ENCODE data around the gene S1PR4.

DNA sequence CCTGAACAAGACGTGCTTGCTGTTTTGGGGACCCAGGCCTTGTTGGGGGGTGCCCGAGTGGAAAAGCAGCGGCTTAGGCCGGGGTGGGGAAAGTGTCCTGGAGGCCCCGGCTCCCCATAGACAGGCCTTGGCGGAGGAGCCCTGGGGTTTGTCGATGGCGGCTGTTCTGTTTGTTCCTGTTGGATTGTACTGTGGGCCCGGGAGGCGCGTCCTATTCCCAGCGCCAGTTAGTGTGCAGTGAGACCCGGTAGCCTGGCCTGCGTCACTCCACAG lies 18.3 kb downstream of the S1PR4 start:
- TF ChIP-seq ZBTB49 (CRISPR knock-in tag; IDR thresholded peaks at IDR 0.05; ENCODE audit: borderline replicate concordance) = no peak
- no peak for TF ChIP-seq POLR2A (IDR thresholded peaks at IDR 0.05; ENCODE audit: insufficient read depth in 1 of 2, low read depth in 2 of 2, low read length in 2 of 2)
- TF ChIP-seq, protein P1, sequence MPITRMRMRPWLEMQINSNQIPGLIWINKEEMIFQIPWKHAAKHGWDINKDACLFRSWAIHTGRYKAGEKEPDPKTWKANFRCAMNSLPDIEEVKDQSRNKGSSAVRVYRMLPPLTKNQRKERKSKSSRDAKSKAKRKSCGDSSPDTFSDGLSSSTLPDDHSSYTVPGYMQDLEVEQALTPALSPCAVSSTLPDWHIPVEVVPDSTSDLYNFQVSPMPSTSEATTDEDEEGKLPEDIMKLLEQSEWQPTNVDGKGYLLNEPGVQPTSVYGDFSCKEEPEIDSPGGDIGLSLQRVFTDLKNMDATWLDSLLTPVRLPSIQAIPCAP (CRISPR knock-in tag; IDR thresholded peaks at IDR 0.05; ENCODE audit: low read depth) = no peak
- TF ChIP-seq ZNF839 (CRISPR knock-in tag; IDR thresholded peaks at IDR 0.05; ENCODE audit: borderline replicate concordance) = no peak
- no peak for TF ChIP-seq SP2 (CRISPR knock-in tag; IDR thresholded peaks at IDR 0.05)
- TF ChIP-seq, protein P2, sequence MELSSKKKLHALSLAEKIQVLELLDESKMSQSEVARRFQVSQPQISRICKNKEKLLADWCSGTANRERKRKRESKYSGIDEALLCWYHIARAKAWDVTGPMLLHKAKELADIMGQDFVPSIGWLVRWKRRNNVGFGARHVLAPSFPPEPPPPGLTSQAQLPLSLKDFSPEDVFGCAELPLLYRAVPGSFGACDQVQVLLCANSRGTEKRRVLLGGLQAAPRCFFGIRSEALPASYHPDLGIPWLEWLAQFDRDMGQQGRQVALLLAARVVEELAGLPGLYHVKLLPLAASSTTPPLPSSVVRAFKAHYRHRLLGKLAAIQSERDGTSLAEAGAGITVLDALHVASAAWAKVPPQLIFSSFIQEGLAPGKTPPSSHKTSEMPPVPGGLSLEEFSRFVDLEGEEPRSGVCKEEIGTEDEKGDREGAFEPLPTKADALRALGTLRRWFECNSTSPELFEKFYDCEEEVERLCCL (CRISPR knock-in tag; IDR thresholded peaks at IDR 0.05; ENCODE audit: borderline replicate concordance) = no peak
- no peak for TF ChIP-seq SP5 (CRISPR knock-in tag; IDR thresholded peaks at IDR 0.05; ENCODE audit: borderline replicate concordance, low read depth)
- TF ChIP-seq, protein P3, sequence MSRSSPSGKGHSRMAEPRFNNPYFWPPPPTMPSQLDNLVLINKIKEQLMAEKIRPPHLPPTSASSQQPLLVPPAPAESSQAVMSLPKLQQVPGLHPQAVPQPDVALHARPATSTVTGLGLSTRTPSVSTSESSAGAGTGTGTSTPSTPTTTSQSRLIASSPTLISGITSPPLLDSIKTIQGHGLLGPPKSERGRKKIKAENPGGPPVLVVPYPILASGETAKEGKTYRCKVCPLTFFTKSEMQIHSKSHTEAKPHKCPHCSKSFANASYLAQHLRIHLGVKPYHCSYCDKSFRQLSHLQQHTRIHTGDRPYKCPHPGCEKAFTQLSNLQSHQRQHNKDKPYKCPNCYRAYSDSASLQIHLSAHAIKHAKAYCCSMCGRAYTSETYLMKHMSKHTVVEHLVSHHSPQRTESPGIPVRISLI (CRISPR knock-in tag; IDR thresholded peaks at IDR 0.05; ENCODE audit: borderline replicate concordance) = no peak
- no peak for TF ChIP-seq ZFX (CRISPR knock-in tag; IDR thresholded peaks at IDR 0.05; ENCODE audit: low read depth)
- no peak for TF ChIP-seq ATF3 (CRISPR knock-in tag; IDR thresholded peaks at IDR 0.05)
- TF ChIP-seq ZNF678 (CRISPR knock-in tag; IDR thresholded peaks at IDR 0.05) = no peak
- TF ChIP-seq, protein P4, sequence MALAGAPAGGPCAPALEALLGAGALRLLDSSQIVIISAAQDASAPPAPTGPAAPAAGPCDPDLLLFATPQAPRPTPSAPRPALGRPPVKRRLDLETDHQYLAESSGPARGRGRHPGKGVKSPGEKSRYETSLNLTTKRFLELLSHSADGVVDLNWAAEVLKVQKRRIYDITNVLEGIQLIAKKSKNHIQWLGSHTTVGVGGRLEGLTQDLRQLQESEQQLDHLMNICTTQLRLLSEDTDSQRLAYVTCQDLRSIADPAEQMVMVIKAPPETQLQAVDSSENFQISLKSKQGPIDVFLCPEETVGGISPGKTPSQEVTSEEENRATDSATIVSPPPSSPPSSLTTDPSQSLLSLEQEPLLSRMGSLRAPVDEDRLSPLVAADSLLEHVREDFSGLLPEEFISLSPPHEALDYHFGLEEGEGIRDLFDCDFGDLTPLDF (CRISPR knock-in tag; IDR thresholded peaks at IDR 0.05) = no peak
- no peak for TF ChIP-seq ZNF547 (CRISPR knock-in tag; IDR thresholded peaks at IDR 0.05)

Data from HepG2 (cell line).